ENCODE data around the gene LINGO3.

LINGO3 gene

GRCh38 chr19:2280633-2281264, 27.2 kb downstream of the LINGO3 start:
- no peak overlapping the region for H3K27ac ChIP-seq
- in situ Hi-C loops (cut with HindIII; ENCODE audit: low pct_ligation_motif_present, low sequenced_read_pairs): no loop called here
- no peak for DNase-seq
- no peaks in the 10 kb centered on the region for H3K36me3 ChIP-seq (replicated peaks)
- no peaks in the 10 kb centered on the region for H3K27me3 ChIP-seq (replicated peaks)
- H3K4me3 ChIP-seq (ENCODE audit: low read depth, low read length): no peak overlapping the region
- TF ChIP-seq CTCF (IDR thresholded peaks at IDR 0.05; ENCODE audit: low read depth, low read length, missing control alignments): no peak

GRCh38 chr19:2278459-2279158, 29.3 kb downstream of the LINGO3 start:
- DNase-seq: no peak
- peaks cover 12% of the 10 kb centered on the region for H3K36me3 ChIP-seq (replicated peaks)
- H3K27ac ChIP-seq: no peak overlapping the region
- in situ Hi-C loops (cut with HindIII; ENCODE audit: low pct_ligation_motif_present, low sequenced_read_pairs): no loop called here
- no peaks in the 10 kb centered on the region for H3K27me3 ChIP-seq (replicated peaks)
- H3K4me3 ChIP-seq (ENCODE audit: low read depth, low read length): no peak overlapping the region
- TF ChIP-seq CTCF (IDR thresholded peaks at IDR 0.05; ENCODE audit: low read depth, low read length, missing control alignments): no peak

GRCh38 chr19:2277138-2277537, 30.8 kb downstream of the LINGO3 start:
- in situ Hi-C loops (cut with HindIII; ENCODE audit: low pct_ligation_motif_present, low sequenced_read_pairs): no loop called here
- Histone ChIP-seq H3K4me3 (ENCODE audit: low read depth, low read length) (no peak overlapping the region), H3K36me3 (replicated peaks) (peaks cover 24% of the 10 kb centered on the region), H3K27ac (no peak overlapping the region), H3K27me3 (replicated peaks) (no peaks in the 10 kb centered on the region)
- no peak for TF ChIP-seq CTCF (IDR thresholded peaks at IDR 0.05; ENCODE audit: low read depth, low read length, missing control alignments)
- DNase-seq: no peak

GRCh38 chr19:2276429-2276986, 31.4 kb downstream of the LINGO3 start:
- no peaks in the 10 kb centered on the region for H3K27me3 ChIP-seq (replicated peaks)
- H3K36me3 ChIP-seq (replicated peaks): peaks cover 30% of the 10 kb centered on the region
- TF ChIP-seq CTCF (IDR thresholded peaks at IDR 0.05; ENCODE audit: low read depth, low read length, missing control alignments): no peak
- DNase-seq: no peak
- no peak overlapping the region for H3K4me3 ChIP-seq (ENCODE audit: low read depth, low read length)
- in situ Hi-C loops (cut with HindIII; ENCODE audit: low pct_ligation_motif_present, low sequenced_read_pairs): no loop called here
- no peak overlapping the region for H3K27ac ChIP-seq

- Histone ChIP-seq H3K27ac (no peak overlapping the region), H3K4me3 (ENCODE audit: low read depth, low read length) (no peak overlapping the region), H3K27me3 (replicated peaks) (no peaks in the 10 kb centered on the region), H3K36me3 (replicated peaks) (peaks cover 34% of the 10 kb centered on the region)
- TF ChIP-seq CTCF (IDR thresholded peaks at IDR 0.05; ENCODE audit: low read depth, low read length, missing control alignments): no peak
- no peak for DNase-seq
- in situ Hi-C loops (cut with HindIII; ENCODE audit: low pct_ligation_motif_present, low sequenced_read_pairs): no loop called here
Measured at GRCh38 chr19:2275588-2276428, 32.1 kb downstream of the LINGO3 start.
